Renal pelvis (tissue), 4 donors: Measurements from ENCODE around the gene AP2M1. TPM values are rescaled to one million over a fixed set of nuclear protein-coding genes. Genes with fewer than 3 reads are reported as not detected.
"Not testable (repeated sequence)": the region's sequence is repeated elsewhere in the genome, so short reads cannot be mapped to it uniquely, and the experiment has no call there.

Experiments
- DNase-seq: peaks from one replicate; pipeline ENCODE4 v3.0.0-alpha.2; 2013
- polyA plus RNA-seq, 3 donors: library from polyadenylated mRNA; unstranded; fragments of 120-200 nt; gene quantifications; one replicate each; pipeline ENCODE4 v1.2.1, GENCODE V29; 2013; ENCODE audit not compliant: insufficient read length in 3 of 3

AP2M1 gene
- polyA plus RNA-seq, 3 donors: 331 to 367 (median 357) TPM

- DNase-seq: no peak
These were observed 25.5 kb upstream of the AP2M1 start for GRCh38 chr3:184149123-184149522.

GRCh38 chr3:184149770-184150169, 24.9 kb upstream of the AP2M1 start:
- not testable (repeated sequence) for DNase-seq

GRCh38 chr3:184154885-184155643, 19.6 kb upstream of the AP2M1 start, which contains the start of gene DVL3:
DVL3 (plus strand) TSS chr3:184155377; CDS start chr3:184155636, 259 bp downstream.
- DNase-seq: peak; percentile 60

GRCh38 chr3:184155644-184156521, 18.8 kb upstream of the AP2M1 start:
- DNase-seq: peak; percentile 26

GRCh38 chr3:184156522-184156955, 18.1 kb upstream of the AP2M1 start:
- DNase-seq: peak; percentile 67

- no peak for DNase-seq
These were observed 17.4 kb upstream of the AP2M1 start for GRCh38 chr3:184157206-184157605.

- DNase-seq: no peak
These were observed 16.3 kb upstream of the AP2M1 start for GRCh38 chr3:184158404-184158803.

- no peak for DNase-seq
These were observed 14.2 kb upstream of the AP2M1 start for GRCh38 chr3:184160456-184160855.

- DNase-seq: not testable (repeated sequence)
These were observed 12.0 kb upstream of the AP2M1 start for GRCh38 chr3:184162571-184163070.

GRCh38 chr3:184164648-184165330, 9.9 kb upstream of the AP2M1 start:
- no peak for DNase-seq

GRCh38 chr3:184165543-184165942, 9.1 kb upstream of the AP2M1 start:
- DNase-seq: no peak

GRCh38 chr3:184166671-184167070, 8.0 kb upstream of the AP2M1 start:
- DNase-seq: no peak

GRCh38 chr3:184167786-184168185, 6.9 kb upstream of the AP2M1 start:
- DNase-seq: no peak

GRCh38 chr3:184168363-184169120, 6.1 kb upstream of the AP2M1 start:
- no peak for DNase-seq

GRCh38 chr3:184169896-184170875, 4.5 kb upstream of the AP2M1 start:
- DNase-seq: no peak

- DNase-seq: no peak
These were observed 3.1 kb upstream of the AP2M1 start for GRCh38 chr3:184171562-184171961.

- no peak for DNase-seq
These were observed 1.8 kb upstream of the AP2M1 start for GRCh38 chr3:184172681-184173373.

- DNase-seq: no peak
These were observed 1.3 kb upstream of the AP2M1 start for GRCh38 chr3:184173374-184173722.

- no peak for DNase-seq
These were observed 390 bp upstream of the AP2M1 start for GRCh38 chr3:184174284-184174645.

- no peak for DNase-seq
These were observed 851 bp downstream of the AP2M1 start for GRCh38 chr3:184175506-184175905.
